Spleen (tissue), 11 donors: ENCODE measurements around the gene NTSR1. TPM values are rescaled to one million over a fixed set of nuclear protein-coding genes. Genes with fewer than 3 reads are reported as not detected.

Source experiments
- DNase-seq: peaks from one replicate; pipeline ENCODE4 v3.0.0-alpha.2; 2020
- H3K27ac ChIP-seq, 8 donors: fragments of 200-600 bp; sonication (generic) in 7 of 8; 1 replicate in 4 of 8; 2 replicates in 4 of 8; pipeline versions ENCODE4 v1.5.0 to v1.8.0; 2016 to 2021; ENCODE audit warnings: inconsistent platforms in 4 of 8, mild to moderate bottlenecking in 4 of 8, moderate library complexity in 1 of 8
- H3K27me3 ChIP-seq, 7 donors: fragments of 200-600 bp; sonication (generic) in 6 of 7; replicated peaks in 1 of 7; 1 replicate in 4 of 7; 2 replicates in 3 of 7; pipeline versions ENCODE4 v1.5.0 to v1.8.0; 2016 to 2021; ENCODE audit warnings: inconsistent platforms in 3 of 7, mild to moderate bottlenecking in 1 of 7
- H3K36me3 ChIP-seq, 6 donors: fragments of 200-600 bp; sonication (generic) in 5 of 6; 1 replicate in 4 of 6; 2 replicates in 2 of 6; pipeline versions ENCODE4 v1.5.0 to v1.8.0; 2016 to 2021; ENCODE audit warnings: inconsistent platforms in 2 of 6
- H3K4me1 ChIP-seq, 6 donors: fragments of 200-600 bp; sonication (generic) in 5 of 6; 1 replicate in 3 of 6; 2 replicates in 3 of 6; pipeline versions ENCODE4 v1.5.0 to v1.8.0; 2016 to 2021; ENCODE audit warnings: inconsistent platforms in 3 of 6
- H3K4me3 ChIP-seq, 8 donors: fragments of 200-600 bp; sonication (generic) in 7 of 8; 1 replicate in 4 of 8; 2 replicates in 4 of 8; pipeline versions ENCODE4 v1.5.0 to v1.8.0; 2016 to 2021; ENCODE audit warnings: inconsistent platforms in 4 of 8, mild to moderate bottlenecking in 4 of 8, moderate library complexity in 2 of 8
- H3K9me3 ChIP-seq, 8 donors: fragments of 200-600 bp; sonication (generic) in 7 of 8; 1 replicate in 4 of 8; 2 replicates in 4 of 8; pipeline versions ENCODE4 v1.5.0 to v1.8.0; 2016 to 2021; ENCODE audit warnings: inconsistent platforms in 4 of 8
- CTCF ChIP-seq, 11 experiments: fragments of 200-600 bp in 7 of 11; fragments of 450-650 bp in 4 of 11; sonication (generic) in 4 of 11; IDR thresholded peaks in 8 of 11; conservative IDR thresholded peaks in 3 of 11; 1 replicate in 7 of 11; 2 replicates in 4 of 11; pipeline versions ENCODE4 v1.4.0 to v1.8.0; 2016 to 2021; ENCODE audit warnings: antibody characterized with exemption in 11 of 11, inconsistent platforms in 4 of 11, mild to moderate bottlenecking in 1 of 11
- POLR2A ChIP-seq, 3 donors: fragments of 450-650 bp; IDR thresholded peaks; one replicate each; pipeline ENCODE4 v1.5.1; 2017; ENCODE audit warnings: antibody characterized with exemption in 3 of 3, mild to moderate bottlenecking in 1 of 3
- POLR2AphosphoS5 ChIP-seq, 3 donors: sonication (generic); formaldehyde crosslinking; IDR thresholded peaks; one replicate each; pipeline ENCODE4 v1.5.1; 2017; ENCODE audit warnings: antibody characterized with exemption in 3 of 3
- WGBS, 5 donors: extraction: QIAGEN DNeasy Blood & Tissue Kit in 3 of 5; methylation state at CpG; one replicate each; pipeline versions ENCODE4 v1.1.5 to v1.1.7; 2013 to 2018; 5-methylcytosine and 5-hydroxymethylcytosine counted together
- intact Hi-C: fragments of 100-400 bp; cut with DNase I; formaldehyde crosslinking; loops from one replicate; pipeline ENCODE4 v1.15.0; 2023; ENCODE audit warnings: low total_unique reads
- polyA plus RNA-seq, 3 donors: library from polyadenylated mRNA; stranded (reverse); fragments of 200-250 nt; gene quantifications; one replicate each; pipeline ENCODE4 v1.2.1, GENCODE V29; 2013
- total RNA-seq, 7 donors: library from RNA; depleted of rRNA in 3 of 7; stranded (reverse); fragments of >200 nt in 3 of 7; fragmentation: NEBNext Ultra II Directional in 4 of 7; extraction: Animal tissue kit (Norgen Biotek cat#: 25700) in 4 of 7; gene quantifications; one replicate each; pipeline versions ENCODE4 v1.1.0 to v1.2.1, GENCODE V29; 2016 to 2021
- donor health status: healthy with polysubstance abuse.
- donor health status: DM: no; HTN: no; CAD: no; lungs with moderate emphysema.
- donor health status: DM: no; HTN: no; CAD: no.
- donor health status: Bipolar disorder and iron deficiency.
- donor health status: healthy.
- donor health status: DM: no; HTN: no; CAD: no.
- donor health status: DM: yes; HTN: yes; CAD: no.

Gene NTSR1
- total and polyA plus RNA-seq, 10 donors, result 0.14 to 5.7 (median 0.71) TPM

DNA sequence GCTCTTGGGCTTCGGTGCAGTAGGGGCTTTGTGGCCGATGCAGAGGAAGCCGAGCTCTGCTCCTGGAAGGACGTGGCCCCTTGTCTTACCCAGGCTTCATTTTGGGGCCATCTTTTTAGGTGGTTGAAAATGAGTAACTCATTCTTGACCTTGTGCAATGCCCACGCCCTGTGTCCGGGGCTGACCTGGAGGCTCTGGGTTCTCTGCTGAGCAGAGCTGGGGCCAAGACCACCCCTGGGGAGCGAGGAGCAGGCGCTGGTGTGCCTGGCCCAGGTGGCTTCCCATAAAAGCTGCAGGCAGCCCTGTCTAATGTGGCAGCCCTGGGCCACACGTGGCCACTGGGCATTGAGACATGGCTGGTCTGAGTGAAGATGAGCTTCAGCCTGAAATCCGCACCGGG is 25.7 kb downstream of the NTSR1 start:
- peak; percentile 65 for DNase-seq
- TF ChIP-seq CTCF (IDR thresholded peaks at IDR 0.05 in 8 of 11, conservative IDR thresholded peaks at IDR 0.05 in 3 of 11) (no peak), POLR2A (IDR thresholded peaks at IDR 0.05) (no peak), POLR2AphosphoS5 (IDR thresholded peaks at IDR 0.05) (no peak)
- Histone ChIP-seq H3K9me3 (no peaks in the 10 kb centered on the region), H3K4me3 (no peak overlapping the region), H3K36me3 (no peaks in the 10 kb centered on the region), H3K27ac (no peak overlapping the region), H3K27me3 (peaks cover 0 to 54% (median 0%) of the 10 kb centered on the region in 7 donors), H3K4me1 (peaks cover under 1 to 39% (median 5%) of the 10 kb centered on the region in 6 donors)
- intact Hi-C loops, result no loop called here
- WGBS, 5 donors, result 67 to 86% (median 77%) methylated on average over 7 to 11 of the region's 11 CpGs

- DNase-seq, result peak; percentile 67
- H3K9me3 ChIP-seq, result no peaks in the 10 kb centered on the region
- no peak overlapping the region for H3K4me3 ChIP-seq
- no peak overlapping the region for H3K27ac ChIP-seq
- 29 to 75% (median 56%) methylated on average over 8 to 15 of the region's 15 CpGs for WGBS, 5 donors
- intact Hi-C loops, result no loop called here
- peaks cover 6 to 43% (median 11%) of the 10 kb centered on the region in 6 donors for H3K4me1 ChIP-seq
- H3K36me3 ChIP-seq, result no peaks in the 10 kb centered on the region
- TF ChIP-seq POLR2AphosphoS5 (IDR thresholded peaks at IDR 0.05) (no peak), POLR2A (IDR thresholded peaks at IDR 0.05) (no peak), CTCF (IDR thresholded peaks at IDR 0.05 in 8 of 11, conservative IDR thresholded peaks at IDR 0.05 in 3 of 11) (no peak)
- peaks cover 0 to 58% (median 0%) of the 10 kb centered on the region in 7 donors for H3K27me3 ChIP-seq
Measured at GRCh38 chr20:62734881-62735280, 26.2 kb downstream of the NTSR1 start.

- peaks cover 0 to 58% (median 0%) of the 10 kb centered on the region in 7 donors for H3K27me3 ChIP-seq
- H3K4me1 ChIP-seq, result peaks cover 6 to 48% (median 15%) of the 10 kb centered on the region in 6 donors
Measured at GRCh38 chr20:62735331-62735821, 26.7 kb downstream of the NTSR1 start.

DNA sequence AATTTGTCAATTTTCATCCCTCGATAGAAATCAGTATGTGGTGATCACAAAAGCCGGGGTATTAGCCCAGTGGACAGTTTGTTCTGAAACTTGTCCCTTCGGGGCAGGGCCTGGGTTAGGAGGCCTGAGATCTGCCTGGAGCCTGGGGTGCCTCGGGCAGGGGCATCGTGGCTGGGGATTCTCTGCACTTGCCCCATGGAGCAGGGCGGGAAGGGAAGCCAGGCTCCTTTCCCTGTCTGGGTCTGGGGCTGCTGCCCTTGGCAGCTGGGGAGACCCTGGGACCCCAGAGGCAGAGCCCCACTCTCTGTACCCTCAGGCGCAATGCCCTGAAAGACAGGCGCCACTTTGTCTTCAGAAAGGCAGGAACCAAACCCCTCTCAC is 27.4 kb downstream of the NTSR1 start:
- Histone ChIP-seq H3K36me3 (no peaks in the 10 kb centered on the region), H3K4me3 (no peak overlapping the region), H3K27me3 (peaks cover 0 to 65% (median 3%) of the 10 kb centered on the region in 7 donors), H3K4me1 (peaks cover 12 to 55% (median 21%) of the 10 kb centered on the region in 6 donors), H3K9me3 (no peaks in the 10 kb centered on the region), H3K27ac (no peak overlapping the region)
- 89 to 96% (median 90%) methylated on average over 8 of the region's 8 CpGs for WGBS, 5 donors
- TF ChIP-seq POLR2AphosphoS5 (IDR thresholded peaks at IDR 0.05), result no peak
- no peak for TF ChIP-seq CTCF (IDR thresholded peaks at IDR 0.05 in 8 of 11, conservative IDR thresholded peaks at IDR 0.05 in 3 of 11)
- no peak for TF ChIP-seq POLR2A (IDR thresholded peaks at IDR 0.05)
- no peak for DNase-seq
- intact Hi-C loops, result no loop called here

More at GRCh38 chr20:62735331-62735821, 26.7 kb downstream of the NTSR1 start:
- H3K9me3 ChIP-seq, result no peaks in the 10 kb centered on the region
- no peak for DNase-seq
- H3K4me3 ChIP-seq, result no peak overlapping the region
- H3K36me3 ChIP-seq, result no peaks in the 10 kb centered on the region
- H3K27ac ChIP-seq, result no peak overlapping the region
- WGBS, 5 donors, result 38 to 58% (median 44%) methylated on average over 14 to 19 of the region's 19 CpGs
- intact Hi-C loops, result no loop called here
- TF ChIP-seq POLR2AphosphoS5 (IDR thresholded peaks at IDR 0.05) (no peak), CTCF (IDR thresholded peaks at IDR 0.05 in 8 of 11, conservative IDR thresholded peaks at IDR 0.05 in 3 of 11) (no peak), POLR2A (IDR thresholded peaks at IDR 0.05) (no peak)
